Left hindlimb (tissue), 1 donor: ENCODE data around the gene VIT.
"Not testable (repeated sequence)": the region's sequence is repeated elsewhere in the genome, so short reads cannot be mapped to it uniquely, and the experiment has no call there.

Experiments used
- DNase-seq: peaks from one replicate; pipeline ENCODE4 v3.0.0-alpha.2; 2018

The VIT gene

GRCh38 chr2:36811071-36811470, 114.6 kb downstream of the VIT start:
- no peak for DNase-seq

- DNase-seq = no peak
Observed at GRCh38 chr2:36812196-36812595, 115.7 kb downstream of the VIT start.

GRCh38 chr2:36818542-36818941, 122.0 kb downstream of the VIT start:
- DNase-seq = no peak

- DNase-seq = no peak
Observed at GRCh38 chr2:36819095-36819711, 122.7 kb downstream of the VIT start.

- peak; percentile 40 for DNase-seq
Observed at GRCh38 chr2:36820942-36821605, 124.6 kb downstream of the VIT start.

- DNase-seq = no peak
Observed at GRCh38 chr2:36823862-36824261, 127.4 kb downstream of the VIT start.

- DNase-seq = no peak
Observed at GRCh38 chr2:36824273-36824672, 127.8 kb downstream of the VIT start.

- DNase-seq = not testable (repeated sequence)
Observed at GRCh38 chr2:36824683-36825082, 128.2 kb downstream of the VIT start.

GRCh38 chr2:36831185-36831584, 134.7 kb downstream of the VIT start:
- DNase-seq = no peak

- DNase-seq = no peak
Observed at GRCh38 chr2:36834203-36834602, 137.7 kb downstream of the VIT start.

GRCh38 chr2:36834731-36835524, 138.4 kb downstream of the VIT start:
- DNase-seq = no peak

- DNase-seq = no peak
Observed at GRCh38 chr2:36839976-36840617, 143.6 kb downstream of the VIT start.

- DNase-seq = no peak
Observed at GRCh38 chr2:36843838-36844237, 147.3 kb downstream of the VIT start.

GRCh38 chr2:36849265-36849664, 152.8 kb downstream of the VIT start:
- no peak for DNase-seq

GRCh38 chr2:36854241-36854640, 157.7 kb downstream of the VIT start:
- no peak for DNase-seq

- DNase-seq = no peak
Observed at GRCh38 chr2:36855429-36855828, 158.9 kb downstream of the VIT start.

- no peak for DNase-seq
Observed at GRCh38 chr2:36857713-36858112, 161.2 kb downstream of the VIT start.

- DNase-seq = no peak
Observed at GRCh38 chr2:36858551-36859365, 162.3 kb downstream of the VIT start.

GRCh38 chr2:36859366-36859792, 162.9 kb downstream of the VIT start:
- DNase-seq = no peak

- no peak for DNase-seq
Observed at GRCh38 chr2:36861896-36862295, 165.4 kb downstream of the VIT start.
